Stimulated activated CD4-positive, alpha-beta T cell treated with anti-CD3 and anti-CD28 coated beads, TNF-alpha, amount 100 ng/mL, for 48 hours (primary cell): Measurements from ENCODE around the gene TTC13.
A peak's percentile ranks its signal among the peaks of the same experiment; 100 is the strongest.
"Not testable (repeated sequence)": the region's sequence is repeated elsewhere in the genome, so short reads cannot be mapped to it uniquely, and the experiment has no call there.

Experiments
- DNase-seq, 3 donors: peaks; one replicate each; pipeline ENCODE4 v3.0.0-alpha.2; 2020; ENCODE audit warnings: low read depth in 3 of 3

Gene TTC13, protein sequence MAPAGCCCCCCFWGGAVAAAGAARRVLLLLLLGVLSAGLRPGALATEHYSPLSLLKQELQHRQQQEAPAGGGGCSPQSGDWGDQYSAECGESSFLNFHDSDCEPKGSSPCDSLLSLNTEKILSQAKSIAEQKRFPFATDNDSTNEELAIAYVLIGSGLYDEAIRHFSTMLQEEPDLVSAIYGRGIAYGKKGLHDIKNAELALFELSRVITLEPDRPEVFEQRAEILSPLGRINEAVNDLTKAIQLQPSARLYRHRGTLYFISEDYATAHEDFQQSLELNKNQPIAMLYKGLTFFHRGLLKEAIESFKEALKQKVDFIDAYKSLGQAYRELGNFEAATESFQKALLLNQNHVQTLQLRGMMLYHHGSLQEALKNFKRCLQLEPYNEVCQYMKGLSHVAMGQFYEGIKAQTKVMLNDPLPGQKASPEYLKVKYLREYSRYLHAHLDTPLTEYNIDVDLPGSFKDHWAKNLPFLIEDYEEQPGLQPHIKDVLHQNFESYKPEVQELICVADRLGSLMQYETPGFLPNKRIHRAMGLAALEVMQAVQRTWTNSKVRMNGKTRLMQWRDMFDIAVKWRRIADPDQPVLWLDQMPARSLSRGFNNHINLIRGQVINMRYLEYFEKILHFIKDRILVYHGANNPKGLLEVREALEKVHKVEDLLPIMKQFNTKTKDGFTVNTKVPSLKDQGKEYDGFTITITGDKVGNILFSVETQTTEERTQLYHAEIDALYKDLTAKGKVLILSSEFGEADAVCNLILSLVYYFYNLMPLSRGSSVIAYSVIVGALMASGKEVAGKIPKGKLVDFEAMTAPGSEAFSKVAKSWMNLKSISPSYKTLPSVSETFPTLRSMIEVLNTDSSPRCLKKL

GRCh38 chr1:230978491-230979388, at the start of gene TTC13, which contains the start of gene ARV1:
TSS of gene TTC13 (minus strand) at chr1:230978861. CDS start at chr1:230978830, 31 bp downstream.
TSS of gene ARV1 (plus strand) at chr1:230979094. CDS start at chr1:230979106, 12 bp downstream.
- DNase-seq, result peak; percentile 94 to 97 (median 95)

GRCh38 chr1:231027971-231028370, 49.3 kb upstream of the TTC13 start:
- DNase-seq, result no peak

DNA sequence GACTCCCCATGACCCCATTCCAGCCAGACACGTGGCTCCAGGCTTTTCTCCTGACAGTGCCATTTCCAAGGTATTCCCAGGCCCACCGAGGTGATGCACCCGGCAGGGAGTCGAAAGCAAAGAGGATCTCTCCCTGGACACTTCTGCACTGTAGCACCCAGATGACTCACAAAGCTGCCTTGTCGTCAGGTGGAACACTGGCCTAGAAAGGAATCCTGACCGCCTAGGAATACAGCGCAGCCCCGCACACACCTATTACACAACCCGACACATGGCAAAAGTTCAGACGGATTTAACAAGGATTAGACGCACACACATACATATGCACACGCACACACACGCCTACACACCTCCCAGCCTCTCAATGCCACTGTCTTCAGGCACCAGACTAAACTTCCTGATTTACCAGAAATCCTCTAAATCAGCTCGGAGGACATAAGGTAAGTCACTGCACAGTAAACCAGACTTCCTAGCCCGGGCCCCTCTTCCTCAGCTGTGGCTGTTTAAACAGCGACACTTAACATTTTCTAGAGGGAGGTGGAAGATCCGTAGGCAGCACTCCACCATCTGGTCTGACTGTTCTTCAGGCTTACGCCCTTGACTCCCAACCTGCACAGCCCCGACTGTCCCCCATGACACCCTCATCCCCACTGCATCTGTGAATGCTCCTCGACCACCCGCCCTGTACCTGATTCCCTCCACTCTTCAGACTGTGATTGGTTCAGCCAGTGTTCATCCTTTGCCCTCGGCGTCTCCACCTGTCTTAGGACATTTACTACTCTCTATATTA, 48.7 kb upstream of the TTC13 start:
- DNase-seq, result no peak

DNA sequence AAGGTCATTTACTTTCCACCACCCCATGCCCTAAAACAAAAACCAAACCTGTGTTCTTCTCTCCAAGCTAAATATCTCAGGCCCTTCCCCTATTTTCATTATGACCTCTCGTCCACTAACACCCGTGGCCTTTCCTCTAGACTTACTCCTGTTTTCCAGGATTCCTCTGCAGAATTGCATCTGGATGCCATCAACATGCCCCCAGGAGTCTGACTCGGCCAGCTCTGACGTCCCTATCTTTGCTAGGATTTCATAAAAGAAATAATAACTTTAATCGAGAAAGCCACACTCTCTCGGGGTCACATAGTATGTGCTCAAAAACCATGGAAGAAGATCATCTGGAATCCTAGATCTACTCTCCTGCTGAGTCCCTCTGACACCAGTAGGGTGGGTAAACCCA, 47.9 kb upstream of the TTC13 start:
- no peak for DNase-seq

DNA sequence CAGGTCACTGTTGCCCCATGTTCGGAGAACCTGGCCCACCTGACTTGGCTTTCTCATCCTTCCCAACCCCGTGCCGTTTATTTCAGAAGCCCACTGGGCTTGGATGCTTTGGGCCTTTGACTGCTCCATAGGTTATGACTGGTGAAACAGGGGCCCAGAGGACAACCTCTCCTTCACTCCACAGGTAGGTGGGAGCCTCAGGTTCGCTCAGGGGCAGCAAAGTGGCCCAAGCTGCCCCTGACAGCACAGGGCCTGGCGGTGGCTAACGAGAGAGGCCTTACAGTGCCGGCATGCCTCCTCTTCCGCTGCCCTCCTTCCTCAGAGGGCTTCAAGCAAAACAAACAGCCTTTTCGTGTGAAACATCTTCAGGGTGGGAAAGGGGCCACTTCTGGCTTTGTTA, 44.5 kb upstream of the TTC13 start:
- no peak for DNase-seq

DNA sequence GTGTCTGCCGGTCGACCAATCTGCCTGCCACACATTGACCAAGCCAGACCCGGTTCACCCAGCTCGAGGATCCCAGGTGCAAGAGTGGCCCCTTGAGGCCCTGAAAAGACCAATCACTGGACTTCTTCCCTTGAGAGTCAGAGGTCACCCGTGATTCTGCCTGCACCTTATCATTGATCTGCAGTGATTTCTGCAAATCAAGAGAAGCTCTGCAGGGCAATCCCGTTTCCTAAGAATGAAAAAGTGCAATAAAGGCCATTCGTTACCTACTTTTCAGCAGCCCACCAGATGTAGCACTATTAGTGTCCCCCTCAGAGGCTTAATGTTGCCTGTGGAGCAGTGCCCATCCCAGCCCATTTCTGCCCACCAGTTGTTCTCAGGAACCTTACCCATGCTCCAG, 43.9 kb upstream of the TTC13 start:
- not testable (repeated sequence) for DNase-seq

- no peak for DNase-seq
Observed at GRCh38 chr1:231021540-231022031, 42.9 kb upstream of the TTC13 start.

GRCh38 chr1:231020816-231021215, 42.2 kb upstream of the TTC13 start:
- DNase-seq, result no peak

- no peak for DNase-seq
Observed at GRCh38 chr1:231020139-231020601, 41.5 kb upstream of the TTC13 start.

DNA sequence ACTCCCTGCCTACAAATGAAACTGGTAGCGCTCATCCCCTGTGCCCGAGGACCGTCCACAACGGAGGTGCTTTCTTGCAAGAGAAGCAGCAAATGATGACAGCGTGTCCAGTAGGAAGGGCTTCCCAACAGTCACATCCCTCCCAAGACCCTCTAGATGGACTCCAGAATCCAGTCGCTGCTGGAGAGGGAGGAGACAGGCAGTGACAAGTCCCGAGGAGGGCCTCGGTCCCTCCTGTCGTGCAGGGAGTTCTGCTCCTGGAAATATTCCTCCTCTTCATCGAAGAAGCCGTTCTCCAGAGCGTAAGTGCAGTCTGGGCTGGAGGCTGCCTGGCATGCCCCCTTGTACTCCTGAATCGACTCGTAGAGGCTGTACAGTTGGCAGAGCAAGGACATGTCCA, 41.0 kb upstream of the TTC13 start:
- no peak for DNase-seq

GRCh38 chr1:231016966-231017365, 38.3 kb upstream of the TTC13 start:
- no peak for DNase-seq

DNA sequence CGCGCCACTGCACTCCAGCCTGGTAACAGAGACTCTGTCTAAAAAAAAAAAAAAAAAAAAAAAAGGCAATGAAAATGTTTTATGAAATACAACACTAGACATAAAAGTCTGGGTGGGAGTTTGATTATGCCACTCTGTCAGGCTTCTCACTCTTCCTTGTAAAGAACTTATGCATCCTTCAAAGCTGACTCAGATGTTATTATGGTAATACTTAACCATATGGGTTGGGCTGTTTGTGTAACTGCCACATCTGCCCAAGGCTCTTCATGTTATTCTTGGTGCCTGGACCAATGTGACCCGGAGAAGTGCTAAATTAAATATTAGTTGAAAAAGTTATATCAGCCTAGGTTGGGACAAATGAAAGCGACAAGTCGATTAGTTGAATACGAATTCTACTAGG, 37.6 kb upstream of the TTC13 start:
- DNase-seq, result no peak

DNA sequence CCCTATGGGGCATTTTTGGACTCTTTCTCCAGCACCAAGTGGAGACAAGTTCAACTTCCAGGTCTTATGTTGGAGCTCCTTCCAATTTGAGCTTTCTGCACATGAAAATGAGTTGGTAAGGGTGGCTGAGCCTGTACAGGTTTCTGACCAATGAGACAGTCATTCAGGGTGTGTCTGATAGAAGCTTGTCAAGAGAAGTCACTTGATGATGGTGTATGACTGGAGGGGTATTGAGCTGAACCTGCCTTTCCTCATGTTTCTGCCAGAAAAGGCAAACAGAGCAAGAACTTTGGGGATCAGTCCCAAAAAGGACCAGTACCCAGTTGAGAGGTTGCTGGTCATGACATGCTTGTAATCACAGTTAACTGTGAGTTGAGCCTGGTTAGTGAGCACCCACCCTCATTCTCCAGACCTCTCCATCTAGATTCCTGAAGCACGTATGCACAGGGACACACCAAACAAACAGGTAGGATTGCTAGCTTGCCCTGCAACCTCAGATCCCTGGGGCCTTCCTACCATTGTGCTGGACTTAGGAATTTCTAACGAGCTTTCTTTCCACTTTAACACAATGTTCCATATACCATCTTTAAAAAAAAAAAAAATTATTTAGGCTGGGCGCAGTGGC, 34.8 kb upstream of the TTC13 start:
- no peak for DNase-seq

- DNase-seq, result no peak
Observed at GRCh38 chr1:231011963-231012362, 33.3 kb upstream of the TTC13 start.

DNA sequence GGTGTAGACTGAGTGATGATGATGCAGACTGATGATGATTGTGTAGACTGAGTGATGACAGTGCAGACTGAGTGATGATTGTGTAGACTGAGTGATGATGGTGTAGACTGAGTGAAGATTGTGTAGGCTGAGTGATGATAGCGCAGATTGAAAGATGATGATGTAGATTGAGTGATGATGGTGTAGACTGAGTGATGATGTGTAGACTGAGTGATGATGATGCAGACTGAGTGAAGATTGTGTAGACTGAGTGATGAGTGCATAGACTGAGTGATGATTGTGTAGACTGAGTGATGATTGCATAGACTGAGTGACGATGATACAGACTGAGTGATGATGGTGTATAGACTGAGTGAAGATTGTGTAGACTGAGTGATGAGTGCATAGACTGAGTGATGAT, 32.7 kb upstream of the TTC13 start:
- DNase-seq, result no peak

- not testable (repeated sequence) for DNase-seq
Observed at GRCh38 chr1:231007535-231007934, 28.9 kb upstream of the TTC13 start.

- no peak for DNase-seq
Observed at GRCh38 chr1:231001892-231002291, 23.2 kb upstream of the TTC13 start.

GRCh38 chr1:231000639-231001038, 22.0 kb upstream of the TTC13 start:
- DNase-seq, result no peak

GRCh38 chr1:231000201-231000600, 21.5 kb upstream of the TTC13 start:
- DNase-seq, result no peak

- no peak for DNase-seq
Observed at GRCh38 chr1:230994860-230995259, 16.2 kb upstream of the TTC13 start.
